GM18517 (cell line): ENCODE data around the gene NR0B2.
"Not testable (repeated sequence)": the region's sequence is repeated elsewhere in the genome, so short reads cannot be mapped to it uniquely, and the experiment has no call there.

Source experiments
- ATAC-seq: cut with Tn5 transposase; IDR thresholded peaks from one replicate; pipeline ENCODE4 v1.9.1; 2021; ENCODE audit warnings: mild to moderate bottlenecking, moderate library complexity; ENCODE audit not compliant: unreplicated experiment

NR0B2 gene

GRCh38 chr1:26894263-26894662 is 19.5 kb downstream of the NR0B2 start:
- no peak for ATAC-seq

- peak; percentile 43 for ATAC-seq
Observed at GRCh38 chr1:26890467-26890796, 23.3 kb downstream of the NR0B2 start.

- ATAC-seq: peak; percentile 86
Observed at GRCh38 chr1:26889551-26890466, 24.0 kb downstream of the NR0B2 start, which contains the start of gene GPN2. Gene GPN2 (minus strand): TSS chr1:26890283. CDS start chr1:26890096, 187 bp downstream.

GRCh38 chr1:26888231-26888630 is 25.5 kb downstream of the NR0B2 start:
- ATAC-seq: no peak

GRCh38 chr1:26887125-26887524 is 26.6 kb downstream of the NR0B2 start:
- no peak for ATAC-seq

GRCh38 chr1:26882696-26883463 is 30.9 kb downstream of the NR0B2 start:
- ATAC-seq: no peak

GRCh38 chr1:26881611-26882010 is 32.2 kb downstream of the NR0B2 start:
- ATAC-seq: not testable (repeated sequence)

GRCh38 chr1:26879793-26880192 is 34.0 kb downstream of the NR0B2 start:
- no peak for ATAC-seq

- no peak for ATAC-seq
Observed at GRCh38 chr1:26877326-26877725, 36.4 kb downstream of the NR0B2 start.

GRCh38 chr1:26874896-26875295 is 38.9 kb downstream of the NR0B2 start:
- ATAC-seq: no peak

GRCh38 chr1:26873097-26873496 is 40.7 kb downstream of the NR0B2 start:
- ATAC-seq: not testable (repeated sequence)

GRCh38 chr1:26864610-26865480 is 48.9 kb downstream of the NR0B2 start:
- ATAC-seq: peak; percentile 87

- no peak for ATAC-seq
Observed at GRCh38 chr1:26863685-26864077, 50.1 kb downstream of the NR0B2 start.

GRCh38 chr1:26862781-26863684 is 50.7 kb downstream of the NR0B2 start, which contains the start of gene SFN:
Gene SFN (plus strand): TSS chr1:26863149. CDS start chr1:26863213, 64 bp downstream.
- ATAC-seq: no peak

GRCh38 chr1:26861889-26862378 is 51.8 kb downstream of the NR0B2 start:
- ATAC-seq: no peak
